Spleen (tissue), 11 donors: ENCODE results near the gene FRMD6. TPM values are rescaled to one million over a fixed set of nuclear protein-coding genes. Genes with fewer than 3 reads are reported as not detected.

Source experiments
- DNase-seq: peaks from one replicate; pipeline ENCODE4 v3.0.0-alpha.2; 2020
- H3K27ac ChIP-seq, 8 donors: fragments of 200-600 bp; sonication (generic) in 7 of 8; 1 replicate in 4 of 8; 2 replicates in 4 of 8; pipeline versions ENCODE4 v1.5.0 to v1.8.0; 2016 to 2021; ENCODE audit warnings: inconsistent platforms in 4 of 8, mild to moderate bottlenecking in 4 of 8, moderate library complexity in 1 of 8
- H3K27me3 ChIP-seq, 7 donors: fragments of 200-600 bp; sonication (generic) in 6 of 7; replicated peaks in 1 of 7; 1 replicate in 4 of 7; 2 replicates in 3 of 7; pipeline versions ENCODE4 v1.5.0 to v1.8.0; 2016 to 2021; ENCODE audit warnings: inconsistent platforms in 3 of 7, mild to moderate bottlenecking in 1 of 7
- H3K36me3 ChIP-seq, 6 donors: fragments of 200-600 bp; sonication (generic) in 5 of 6; 1 replicate in 4 of 6; 2 replicates in 2 of 6; pipeline versions ENCODE4 v1.5.0 to v1.8.0; 2016 to 2021; ENCODE audit warnings: inconsistent platforms in 2 of 6
- H3K4me1 ChIP-seq, 6 donors: fragments of 200-600 bp; sonication (generic) in 5 of 6; 1 replicate in 3 of 6; 2 replicates in 3 of 6; pipeline versions ENCODE4 v1.5.0 to v1.8.0; 2016 to 2021; ENCODE audit warnings: inconsistent platforms in 3 of 6
- H3K4me3 ChIP-seq, 8 donors: fragments of 200-600 bp; sonication (generic) in 7 of 8; 1 replicate in 4 of 8; 2 replicates in 4 of 8; pipeline versions ENCODE4 v1.5.0 to v1.8.0; 2016 to 2021; ENCODE audit warnings: inconsistent platforms in 4 of 8, mild to moderate bottlenecking in 4 of 8, moderate library complexity in 2 of 8
- H3K9me3 ChIP-seq, 8 donors: fragments of 200-600 bp; sonication (generic) in 7 of 8; 1 replicate in 4 of 8; 2 replicates in 4 of 8; pipeline versions ENCODE4 v1.5.0 to v1.8.0; 2016 to 2021; ENCODE audit warnings: inconsistent platforms in 4 of 8
- POLR2A ChIP-seq, 3 donors: fragments of 450-650 bp; IDR thresholded peaks; one replicate each; pipeline ENCODE4 v1.5.1; 2017; ENCODE audit warnings: antibody characterized with exemption in 3 of 3, mild to moderate bottlenecking in 1 of 3
- POLR2AphosphoS5 ChIP-seq, 3 donors: sonication (generic); formaldehyde crosslinking; IDR thresholded peaks; one replicate each; pipeline ENCODE4 v1.5.1; 2017; ENCODE audit warnings: antibody characterized with exemption in 3 of 3
- WGBS, 5 donors: extraction: QIAGEN DNeasy Blood & Tissue Kit in 3 of 5; methylation state at CpG; one replicate each; pipeline versions ENCODE4 v1.1.5 to v1.1.7; 2013 to 2018; 5-methylcytosine and 5-hydroxymethylcytosine counted together
- intact Hi-C: fragments of 100-400 bp; cut with DNase I; formaldehyde crosslinking; loops from one replicate; pipeline ENCODE4 v1.15.0; 2023; ENCODE audit warnings: low total_unique reads
- polyA plus RNA-seq, 3 donors: library from polyadenylated mRNA; stranded (reverse); fragments of 200-250 nt; gene quantifications; one replicate each; pipeline ENCODE4 v1.2.1, GENCODE V29; 2013
- total RNA-seq, 7 donors: library from RNA; depleted of rRNA in 3 of 7; stranded (reverse); fragments of >200 nt in 3 of 7; fragmentation: NEBNext Ultra II Directional in 4 of 7; extraction: Animal tissue kit (Norgen Biotek cat#: 25700) in 4 of 7; gene quantifications; one replicate each; pipeline versions ENCODE4 v1.1.0 to v1.2.1, GENCODE V29; 2016 to 2021
- TF ChIP-seq, protein P1 (sequence below), 11 experiments: fragments of 200-600 bp in 7 of 11; fragments of 450-650 bp in 4 of 11; sonication (generic) in 4 of 11; IDR thresholded peaks in 8 of 11; conservative IDR thresholded peaks in 3 of 11; 1 replicate in 7 of 11; 2 replicates in 4 of 11; pipeline versions ENCODE4 v1.4.0 to v1.8.0; 2016 to 2021; ENCODE audit warnings: antibody characterized with exemption in 11 of 11, inconsistent platforms in 4 of 11, mild to moderate bottlenecking in 1 of 11
- donor health status: healthy with polysubstance abuse.
- donor health status: DM: no; HTN: no; CAD: no; lungs with moderate emphysema.
- donor health status: DM: no; HTN: no; CAD: no.
- donor health status: Bipolar disorder and iron deficiency.
- donor health status: healthy.
- donor health status: DM: no; HTN: no; CAD: no.
- donor health status: DM: yes; HTN: yes; CAD: no.

Gene FRMD6
- total and polyA plus RNA-seq, 10 donors: 2.2 to 37.2 (median 26.7) TPM

GRCh38 chr14:51616256-51616655 is 35.5 kb upstream of the FRMD6 start:
- DNase-seq: no peak
- H3K9me3 ChIP-seq: no peaks in the 10 kb centered on the region
- no peaks in the 10 kb centered on the region for H3K4me1 ChIP-seq
- no peak overlapping the region for H3K27ac ChIP-seq
- WGBS, 5 donors: 94 to 100% (median 96%) methylated on average over 1 of the region's 1 CpG
- TF ChIP-seq POLR2AphosphoS5 (IDR thresholded peaks at IDR 0.05) (no peak), POLR2A (IDR thresholded peaks at IDR 0.05) (no peak)
- no peak overlapping the region for H3K4me3 ChIP-seq
- H3K27me3 ChIP-seq: no peaks in the 10 kb centered on the region
- H3K36me3 ChIP-seq: no peaks in the 10 kb centered on the region
- intact Hi-C loops: no loop called here

GRCh38 chr14:51616724-51617409 is 34.8 kb upstream of the FRMD6 start:
- Histone ChIP-seq H3K36me3 (no peaks in the 10 kb centered on the region), H3K9me3 (no peaks in the 10 kb centered on the region), H3K4me3 (no peak overlapping the region), H3K27me3 (no peaks in the 10 kb centered on the region), H3K27ac (no peak overlapping the region), H3K4me1 (no peaks in the 10 kb centered on the region)
- DNase-seq: no peak
- intact Hi-C loops: no loop called here
- no peak for TF ChIP-seq POLR2AphosphoS5 (IDR thresholded peaks at IDR 0.05)
- TF ChIP-seq POLR2A (IDR thresholded peaks at IDR 0.05): no peak
- TF ChIP-seq, protein P1, sequence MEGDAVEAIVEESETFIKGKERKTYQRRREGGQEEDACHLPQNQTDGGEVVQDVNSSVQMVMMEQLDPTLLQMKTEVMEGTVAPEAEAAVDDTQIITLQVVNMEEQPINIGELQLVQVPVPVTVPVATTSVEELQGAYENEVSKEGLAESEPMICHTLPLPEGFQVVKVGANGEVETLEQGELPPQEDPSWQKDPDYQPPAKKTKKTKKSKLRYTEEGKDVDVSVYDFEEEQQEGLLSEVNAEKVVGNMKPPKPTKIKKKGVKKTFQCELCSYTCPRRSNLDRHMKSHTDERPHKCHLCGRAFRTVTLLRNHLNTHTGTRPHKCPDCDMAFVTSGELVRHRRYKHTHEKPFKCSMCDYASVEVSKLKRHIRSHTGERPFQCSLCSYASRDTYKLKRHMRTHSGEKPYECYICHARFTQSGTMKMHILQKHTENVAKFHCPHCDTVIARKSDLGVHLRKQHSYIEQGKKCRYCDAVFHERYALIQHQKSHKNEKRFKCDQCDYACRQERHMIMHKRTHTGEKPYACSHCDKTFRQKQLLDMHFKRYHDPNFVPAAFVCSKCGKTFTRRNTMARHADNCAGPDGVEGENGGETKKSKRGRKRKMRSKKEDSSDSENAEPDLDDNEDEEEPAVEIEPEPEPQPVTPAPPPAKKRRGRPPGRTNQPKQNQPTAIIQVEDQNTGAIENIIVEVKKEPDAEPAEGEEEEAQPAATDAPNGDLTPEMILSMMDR (IDR thresholded peaks at IDR 0.05 in 8 of 11, conservative IDR thresholded peaks at IDR 0.05 in 3 of 11): no peak
- WGBS, 5 donors: 56 to 69% (median 62%) methylated on average over 4 of the region's 4 CpGs

- Histone ChIP-seq H3K4me1 (no peaks in the 10 kb centered on the region), H3K9me3 (no peaks in the 10 kb centered on the region), H3K27me3 (no peaks in the 10 kb centered on the region), H3K36me3 (no peaks in the 10 kb centered on the region), H3K27ac (no peak overlapping the region), H3K4me3 (no peak overlapping the region)
- WGBS, 5 donors: 61 to 87% (median 75%) methylated on average over 4 of the region's 4 CpGs
- no peak for DNase-seq
- TF ChIP-seq, protein P1 (IDR thresholded peaks at IDR 0.05 in 8 of 11, conservative IDR thresholded peaks at IDR 0.05 in 3 of 11): no peak
- TF ChIP-seq POLR2AphosphoS5 (IDR thresholded peaks at IDR 0.05) (no peak), POLR2A (IDR thresholded peaks at IDR 0.05) (no peak)
- intact Hi-C loops: no loop called here
Observed at GRCh38 chr14:51619561-51619960, 32.1 kb upstream of the FRMD6 start.

DNA sequence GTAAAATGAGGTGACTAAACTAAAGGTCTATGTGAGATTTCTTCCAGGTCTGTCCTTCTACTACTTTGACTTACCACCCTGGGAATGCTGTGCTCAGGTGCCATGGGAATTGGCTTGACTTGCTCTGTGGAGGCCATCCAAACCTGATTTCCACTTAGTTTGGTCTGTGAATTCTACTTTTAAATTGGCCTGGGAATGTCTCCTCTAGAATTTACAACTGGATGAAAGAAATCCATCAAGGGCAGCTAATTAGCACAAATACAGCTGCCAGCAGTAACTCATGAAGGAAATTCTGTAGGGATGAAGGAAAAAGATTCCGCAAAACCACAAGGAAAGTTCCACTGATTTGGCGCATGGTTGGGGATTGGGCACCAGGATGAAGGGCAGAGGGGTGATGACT is 31.7 kb upstream of the FRMD6 start:
- intact Hi-C loops: no loop called here
- DNase-seq: no peak
- TF ChIP-seq POLR2A (IDR thresholded peaks at IDR 0.05) (no peak), POLR2AphosphoS5 (IDR thresholded peaks at IDR 0.05) (no peak)
- TF ChIP-seq, protein P1 (IDR thresholded peaks at IDR 0.05 in 8 of 11, conservative IDR thresholded peaks at IDR 0.05 in 3 of 11): no peak
- WGBS, 5 donors: 91 to 100% (median 97%) methylated on average over 2 of the region's 2 CpGs
- Histone ChIP-seq H3K4me3 (no peak overlapping the region), H3K9me3 (no peaks in the 10 kb centered on the region), H3K27me3 (no peaks in the 10 kb centered on the region), H3K27ac (no peak overlapping the region), H3K4me1 (no peaks in the 10 kb centered on the region), H3K36me3 (no peaks in the 10 kb centered on the region)
